ENCODE measurements around the gene PLET1. TPM values are rescaled to one million over a fixed set of nuclear protein-coding genes. Genes with fewer than 3 reads are reported as not detected.

Gene PLET1
- total and polyA plus RNA-seq, 12 donors: not detected

- Histone ChIP-seq H3K4me1 (replicated peaks in 1 of 2) (peaks cover 0 to 8% of the 10 kb centered on the region in 2 donors), H3K4me3 (no peak overlapping the region), H3K27me3 (no peaks in the 10 kb centered on the region), H3K27ac (no peak overlapping the region), H3K36me3 (replicated peaks in 1 of 2) (no peaks in the 10 kb centered on the region), H3K9me3 (replicated peaks in 1 of 3) (no peaks in the 10 kb centered on the region)
- intact Hi-C loops (cut with DNase I): no loop called here
- TF ChIP-seq POLR2A (IDR thresholded peaks at IDR 0.05) (no peak), CTCF (IDR thresholded peaks at IDR 0.05) (no peak)
- DNase-seq: no peak
- WGBS, 4 donors: 80 to 92% (median 90%) methylated on average over 5 of the region's 5 CpGs
Measured at GRCh38 chr11:112268406-112268805, 7.7 kb upstream of the PLET1 start.

- H3K27me3 ChIP-seq: no peaks in the 10 kb centered on the region
- TF ChIP-seq CTCF (IDR thresholded peaks at IDR 0.05) (no peak), POLR2A (IDR thresholded peaks at IDR 0.05) (no peak)
- WGBS, 4 donors: 28 to 41% (median 35%) methylated on average over 5 of the region's 5 CpGs
- intact Hi-C loops (cut with DNase I): no loop called here
- no peaks in the 10 kb centered on the region for H3K9me3 ChIP-seq (replicated peaks in 1 of 3)
- peaks cover 0 to 8% of the 10 kb centered on the region in 2 donors for H3K4me1 ChIP-seq (replicated peaks in 1 of 2)
- H3K4me3 ChIP-seq: no peak overlapping the region
- peak in 1 of 7 donors; percentile 25 for DNase-seq
- H3K36me3 ChIP-seq (replicated peaks in 1 of 2): no peaks in the 10 kb centered on the region
- peak overlapping the region in 1 of 5 donors; percentile 20 for H3K27ac ChIP-seq
Measured at GRCh38 chr11:112267188-112267591, 6.5 kb upstream of the PLET1 start.

- H3K36me3 ChIP-seq (replicated peaks in 1 of 2): no peaks in the 10 kb centered on the region
- H3K9me3 ChIP-seq (replicated peaks in 1 of 3): no peaks in the 10 kb centered on the region
- no peak overlapping the region for H3K4me3 ChIP-seq
- H3K4me1 ChIP-seq (replicated peaks in 1 of 2): peaks cover 0 to 8% of the 10 kb centered on the region in 2 donors
- DNase-seq: no peak
- no peak for TF ChIP-seq CTCF (IDR thresholded peaks at IDR 0.05)
- TF ChIP-seq POLR2A (IDR thresholded peaks at IDR 0.05): no peak
- no peaks in the 10 kb centered on the region for H3K27me3 ChIP-seq
- intact Hi-C loops (cut with DNase I): no loop called here
- peak overlapping the region in 2 of 5 donors; percentile 1 to 19 for H3K27ac ChIP-seq
- WGBS, 4 donors: 70 to 87% (median 85%) methylated on average over 3 of the region's 3 CpGs
Measured at GRCh38 chr11:112266410-112266778, 5.7 kb upstream of the PLET1 start.

GRCh38 chr11:112265659-112266409 is 5.2 kb upstream of the PLET1 start:
- no peaks in the 10 kb centered on the region for H3K27me3 ChIP-seq
- peaks cover 0 to 8% of the 10 kb centered on the region in 2 donors for H3K4me1 ChIP-seq (replicated peaks in 1 of 2)
- intact Hi-C loops (cut with DNase I): no loop called here
- no peaks in the 10 kb centered on the region for H3K9me3 ChIP-seq (replicated peaks in 1 of 3)
- 55 to 84% (median 75%) methylated on average over 11 of the region's 11 CpGs for WGBS, 4 donors
- H3K36me3 ChIP-seq (replicated peaks in 1 of 2): no peaks in the 10 kb centered on the region
- DNase-seq: no peak
- peak overlapping the region in 2 of 5 donors; percentile 1 to 19 for H3K27ac ChIP-seq
- no peak overlapping the region for H3K4me3 ChIP-seq
- TF ChIP-seq CTCF (IDR thresholded peaks at IDR 0.05): no peak
- no peak for TF ChIP-seq POLR2A (IDR thresholded peaks at IDR 0.05)

Measured in adrenal gland (tissue), 12 donors.